IMR-90 (cell line): ENCODE measurements around the gene CACNG8. TPM values are rescaled to one million over a fixed set of nuclear protein-coding genes. Genes with fewer than 3 reads are reported as not detected.

Source experiments
- ATAC-seq: fragments of 200-7000 bp; cut with Tn5 transposase; 2 replicates; pipeline ENCODE4 v1.9.1; 2020; ENCODE audit warnings: low read depth, mild to moderate bottlenecking, moderate library complexity
- BruUV-seq: library from RNA; stranded (reverse); fragments of 400-500 nt; replicated peaks from 2 replicates; lab custom pipeline; 2021; lab: Mats Ljungman, UMichigan
- CTCF ChIA-PET: fragments of 300-600 bp; formaldehyde crosslinking; extraction: SDS; loops from one replicate; lab custom pipeline; 2021; ENCODE audit warnings: antibody characterized with exemption; lab: Yijun Ruan, JAX
- POLR2A ChIA-PET: fragments of 300-600 bp; sonication (Branson Sonifier 250); formaldehyde crosslinking; loops from one replicate; lab custom pipeline; 2022; ENCODE audit warnings: antibody characterized with exemption; ENCODE audit not compliant: unreplicated experiment; lab: Charles Lee
- DNase-seq: peaks from one replicate; pipeline ENCODE4 v3.0.0; 2013
- H2AFZ ChIP-seq: replicated peaks from 2 replicates; pipeline ENCODE3; 2013; ENCODE audit warnings: low read length, mild to moderate bottlenecking; ENCODE audit not compliant: poor library complexity
- H2AK5ac ChIP-seq: 2 replicates; pipeline ENCODE4 v1.6.1; 2013; ENCODE audit warnings: low read depth, low read length, inconsistent platforms
- H2AK9ac ChIP-seq: replicated peaks from 2 replicates; pipeline ENCODE3; 2013; ENCODE audit warnings: mild to moderate bottlenecking, low read depth, low read length, moderate library complexity; ENCODE audit not compliant: poor library complexity
- H2BK120ac ChIP-seq: 2 replicates; pipeline ENCODE4 v1.6.1; 2013; ENCODE audit warnings: low read depth, low read length, inconsistent platforms
- H2BK15ac ChIP-seq: 3 replicates; pipeline ENCODE4 v1.6.1; 2013; ENCODE audit warnings: low read depth, low read length, inconsistent platforms
- H2BK20ac ChIP-seq: 2 replicates; pipeline ENCODE4 v1.6.1; 2013; ENCODE audit warnings: low read depth, mild to moderate bottlenecking, inconsistent platforms, low read length, moderate library complexity
- H2BK5ac ChIP-seq: 2 replicates; pipeline ENCODE4 v1.6.1; 2013; ENCODE audit warnings: mild to moderate bottlenecking, low read depth, low read length, inconsistent platforms; ENCODE audit not compliant: poor library complexity, severe bottlenecking
- H3K14ac ChIP-seq: replicated peaks from 2 replicates; pipeline ENCODE4 v1.6.1; 2013; ENCODE audit warnings: low read depth, low read length, inconsistent platforms
- H3K18ac ChIP-seq: 2 replicates; pipeline ENCODE4 v1.6.1; 2013; ENCODE audit warnings: low read depth, low read length, control low read depth
- H3K23ac ChIP-seq: 2 replicates; pipeline ENCODE4 v1.6.1; 2013; ENCODE audit warnings: low read depth, low read length, inconsistent platforms
- H3K27ac ChIP-seq: 2 replicates; pipeline ENCODE4 v1.5.1; 2013; ENCODE audit warnings: mild to moderate bottlenecking, control low read depth, low read length; ENCODE audit not compliant: insufficient read depth
- H3K27me3 ChIP-seq: 2 replicates; pipeline ENCODE4 v1.6.1; 2013; ENCODE audit warnings: low read length; ENCODE audit not compliant: control insufficient read depth, insufficient read depth
- H3K36me3 ChIP-seq: 2 replicates; pipeline ENCODE4 v1.6.1; 2013; ENCODE audit warnings: low read length, mixed read lengths; ENCODE audit not compliant: control insufficient read depth, insufficient read depth
- H3K4ac ChIP-seq: 2 replicates; pipeline ENCODE4 v1.6.1; 2013; ENCODE audit warnings: low read depth, low read length, inconsistent platforms
- H3K4me1 ChIP-seq: 2 replicates; pipeline ENCODE4 v1.6.1; 2013; ENCODE audit warnings: low read length, mixed read lengths; ENCODE audit not compliant: control insufficient read depth, insufficient read depth
- H3K4me2 ChIP-seq: 2 replicates; pipeline ENCODE4 v1.6.1; 2013; ENCODE audit warnings: low read depth, mild to moderate bottlenecking, control low read depth, low read length, moderate library complexity
- H3K4me3 ChIP-seq: 2 replicates; pipeline ENCODE4 v1.5.1; 2013; ENCODE audit warnings: low read depth, mild to moderate bottlenecking, control low read depth, low read length, moderate library complexity; ENCODE audit not compliant: insufficient read depth
- H3K56ac ChIP-seq: 2 replicates; pipeline ENCODE4 v1.6.1; 2013; ENCODE audit warnings: low read length, inconsistent platforms; ENCODE audit not compliant: insufficient read depth; ENCODE audit errors: extremely low read depth
- H3K79me1 ChIP-seq, 2 experiments: 2 replicates each; pipeline ENCODE4 v1.6.1; 2013; ENCODE audit warnings: low read length in 2 of 2, inconsistent platforms in 1 of 2, low read depth in 1 of 2
- H3K9ac ChIP-seq: 2 replicates; pipeline ENCODE4 v1.6.1; 2013; ENCODE audit warnings: low read depth, low read length, control low read depth
- H3K9me1 ChIP-seq: 2 replicates; pipeline ENCODE4 v1.6.1; 2013; ENCODE audit warnings: low read length, inconsistent platforms; ENCODE audit not compliant: insufficient read depth
- H3K9me3 ChIP-seq: 2 replicates; pipeline ENCODE4 v1.6.1; 2013; ENCODE audit warnings: low read length; ENCODE audit not compliant: control insufficient read depth, insufficient read depth
- H4K20me1 ChIP-seq: 2 replicates; pipeline ENCODE4 v1.6.1; 2013; ENCODE audit warnings: low read length, inconsistent platforms; ENCODE audit not compliant: insufficient read depth
- H4K5ac ChIP-seq: 2 replicates; pipeline ENCODE4 v1.6.1; 2013; ENCODE audit warnings: mild to moderate bottlenecking, low read depth, low read length, control low read depth
- H4K8ac ChIP-seq, 2 experiments: 2 replicates each; pipeline ENCODE4 v1.6.1; 2013; ENCODE audit warnings: low read depth in 2 of 2, low read length in 2 of 2, control low read depth in 1 of 2, inconsistent platforms in 1 of 2
- H4K91ac ChIP-seq: 2 replicates; pipeline ENCODE4 v1.6.1; 2013; ENCODE audit warnings: low read depth, low read length, inconsistent platforms; ENCODE audit not compliant: insufficient read depth
- BHLHE40 ChIP-seq: fragments of 150-350 bp; IDR thresholded peaks from 2 replicates; pipeline ENCODE4 v1.6.1; 2016; ENCODE audit warnings: mild to moderate bottlenecking, low read depth, low read length
- CHD1 ChIP-seq: IDR thresholded peaks from 2 replicates; pipeline ENCODE4 v1.6.1; 2012; ENCODE audit warnings: low read depth, low read length, improper control_type of control experiment
- FOS ChIP-seq: fragments of 150-350 bp; IDR thresholded peaks from 2 replicates; pipeline ENCODE4 v1.6.1; 2016; ENCODE audit warnings: low read depth, low read length
- MAFK ChIP-seq: IDR thresholded peaks from 2 replicates; pipeline ENCODE4 v1.6.1; 2012; ENCODE audit warnings: low read depth, low read length, improper control_type of control experiment
- MAZ ChIP-seq: IDR thresholded peaks from 2 replicates; pipeline ENCODE4 v1.6.1; 2012; ENCODE audit warnings: low read depth, mild to moderate bottlenecking, low read length, improper control_type of control experiment, moderate library complexity, borderline replicate concordance
- MXI1 ChIP-seq: IDR thresholded peaks from 2 replicates; pipeline ENCODE4 v1.6.1; 2012; ENCODE audit warnings: low read depth, mild to moderate bottlenecking, low read length, moderate library complexity, borderline replicate concordance
- NFE2L2 ChIP-seq: fragments of 150-350 bp; IDR thresholded peaks from 2 replicates; pipeline ENCODE4 v1.6.1; 2016; ENCODE audit warnings: low read depth, mild to moderate bottlenecking, low read length
- POLR2A ChIP-seq: IDR thresholded peaks from 2 replicates; pipeline ENCODE4 v1.6.1; 2012; ENCODE audit warnings: mild to moderate bottlenecking, low read depth, low read length
- RAD21 ChIP-seq: IDR thresholded peaks from 2 replicates; pipeline ENCODE4 v1.6.1; 2012; ENCODE audit warnings: low read length, improper control_type of control experiment
- RCOR1 ChIP-seq: IDR thresholded peaks from 2 replicates; pipeline ENCODE4 v1.6.1; 2012; ENCODE audit warnings: mild to moderate bottlenecking, low read length, improper control_type of control experiment; ENCODE audit not compliant: insufficient replicate concordance
- RFX5 ChIP-seq: IDR thresholded peaks from 2 replicates; pipeline ENCODE4 v1.8.0; 2012; ENCODE audit warnings: low read depth, mild to moderate bottlenecking, low read length, moderate library complexity
- SMC3 ChIP-seq: fragments of 150-350 bp; IDR thresholded peaks from 2 replicates; pipeline ENCODE4 v1.6.1; 2016; ENCODE audit warnings: low read depth, mild to moderate bottlenecking, antibody characterized with exemption, low read length, moderate library complexity
- WGBS, 2 experiments: methylation state at CpG; one replicate each; pipeline versions ENCODE4 v1.1.5 to v1.1.7; 2013; ENCODE audit warnings: missing lambda C conversion rate in 2 of 2; ENCODE audit not compliant: insufficient read length in 1 of 2; ENCODE audit errors: extremely low coverage in 2 of 2; 5-methylcytosine and 5-hydroxymethylcytosine counted together
- dilution Hi-C: fragments of 300-500 bp; cut with HindIII; formaldehyde crosslinking; loops from one replicate; pipeline ENCODE4 v1.14.3; 2018; ENCODE audit warnings: low sequenced_read_pairs; ENCODE audit not compliant: unreplicated experiment
- in situ Hi-C: fragments of 300-500 bp; cut with MboI; formaldehyde crosslinking; loops from 3 replicates; pipeline ENCODE4 v1.14.3; 2019; ENCODE audit warnings: low sequenced_read_pairs, inconsistent platforms, mixed read lengths
- intact Hi-C: fragments of 100-400 bp; cut with micrococcal nuclease; formaldehyde crosslinking; loops from 2 replicates; pipeline ENCODE4 v1.10.0; 2022
- polyA plus RNA-seq, 3 experiments: library from polyadenylated mRNA; depleted of rRNA; stranded (reverse); fragments of >200 nt; gene quantifications; 2 replicates each; pipeline ENCODE4 v1.2.3, GENCODE V29; 2012; ENCODE audit warnings: low replicate concordance in 1 of 3
- total RNA-seq: library from RNA; depleted of rRNA; stranded (reverse); fragments of >200 nt; gene quantifications from 2 replicates; pipeline ENCODE4 v1.2.3, GENCODE V29; 2012
- TF ChIP-seq, protein P1 (sequence below): conservative IDR thresholded peaks from 2 replicates; pipeline ENCODE4 v1.5.1; 2012; ENCODE audit warnings: mild to moderate bottlenecking, low read depth, low read length, improper control_type of control experiment
- TF ChIP-seq, protein P2 (sequence below): fragments of 150-350 bp; IDR thresholded peaks from 2 replicates; pipeline ENCODE4 v1.6.1; 2016; ENCODE audit warnings: low read depth, mild to moderate bottlenecking, low read length, moderate library complexity, borderline replicate concordance
- TF ChIP-seq, protein P3 (sequence below): fragments of 150-350 bp; IDR thresholded peaks from 2 replicates; pipeline ENCODE4 v1.6.1; 2017; ENCODE audit warnings: mild to moderate bottlenecking, antibody characterized with exemption, low read length, low read depth

Gene CACNG8
- total and polyA plus RNA-seq, 2 of the 4 experiments (the other 2 are of a cell fraction), result 0.15 TPM; not detected in 1

DNA sequence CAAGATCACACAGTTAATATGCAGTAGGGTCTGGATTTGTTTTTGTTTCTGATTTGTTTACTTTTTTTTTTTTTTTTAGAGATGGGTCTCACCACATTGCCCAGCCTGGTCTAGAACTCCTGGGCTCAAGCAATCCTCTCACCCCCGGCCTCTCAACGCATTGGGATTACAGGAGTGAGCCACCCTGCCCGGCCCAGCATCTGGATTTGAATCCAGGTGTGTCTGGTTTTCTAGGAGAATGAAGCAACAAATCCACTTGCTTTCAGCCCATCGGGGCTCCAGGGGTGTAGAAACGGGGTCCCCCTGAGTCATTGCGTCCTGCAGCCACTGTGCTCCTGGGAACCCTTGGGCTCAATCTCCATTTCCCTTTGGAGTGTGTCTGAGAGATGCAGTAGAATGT, 6.6 kb downstream of the CACNG8 start:
- DNase-seq (no peak), ATAC-seq (no peak)
- Histone ChIP-seq H4K91ac (no peak overlapping the region), H3K79me1 (no peaks in the 10 kb centered on the region), H2AK5ac (no peak overlapping the region), H3K4me3 (no peak overlapping the region), H3K9me3 (no peaks in the 10 kb centered on the region), H3K18ac (no peak overlapping the region), H2BK5ac (no peak overlapping the region), H2AK9ac (no peak overlapping the region), H2BK20ac (no peak overlapping the region), H3K27me3 (peaks cover 16% of the 10 kb centered on the region), H3K4me1 (no peaks in the 10 kb centered on the region), H4K8ac (no peak overlapping the region), H4K20me1 (no peaks in the 10 kb centered on the region), H2BK120ac (no peak overlapping the region), H3K4ac (no peak overlapping the region), H3K36me3 (no peaks in the 10 kb centered on the region), H3K56ac (no peak overlapping the region), H3K27ac (no peak overlapping the region), H3K9me1 (no peaks in the 10 kb centered on the region), H2AFZ (no peak overlapping the region), H3K23ac (no peak overlapping the region), H4K5ac (no peak overlapping the region), H2BK15ac (no peak overlapping the region), H3K4me2 (no peak overlapping the region), H3K9ac (no peak overlapping the region), H3K14ac (no peak overlapping the region)
- intact Hi-C loops, result no loop called here
- dilution Hi-C loops, result no loop called here
- TF ChIP-seq MAZ, result no peak
- TF ChIP-seq POLR2A, result no peak
- no peak for TF ChIP-seq SMC3
- no peak for TF ChIP-seq MXI1
- TF ChIP-seq CHD1, result no peak
- no peak for TF ChIP-seq MAFK
- TF ChIP-seq FOS, result no peak
- no peak for TF ChIP-seq RFX5
- no peak for TF ChIP-seq BHLHE40
- TF ChIP-seq, protein P1, sequence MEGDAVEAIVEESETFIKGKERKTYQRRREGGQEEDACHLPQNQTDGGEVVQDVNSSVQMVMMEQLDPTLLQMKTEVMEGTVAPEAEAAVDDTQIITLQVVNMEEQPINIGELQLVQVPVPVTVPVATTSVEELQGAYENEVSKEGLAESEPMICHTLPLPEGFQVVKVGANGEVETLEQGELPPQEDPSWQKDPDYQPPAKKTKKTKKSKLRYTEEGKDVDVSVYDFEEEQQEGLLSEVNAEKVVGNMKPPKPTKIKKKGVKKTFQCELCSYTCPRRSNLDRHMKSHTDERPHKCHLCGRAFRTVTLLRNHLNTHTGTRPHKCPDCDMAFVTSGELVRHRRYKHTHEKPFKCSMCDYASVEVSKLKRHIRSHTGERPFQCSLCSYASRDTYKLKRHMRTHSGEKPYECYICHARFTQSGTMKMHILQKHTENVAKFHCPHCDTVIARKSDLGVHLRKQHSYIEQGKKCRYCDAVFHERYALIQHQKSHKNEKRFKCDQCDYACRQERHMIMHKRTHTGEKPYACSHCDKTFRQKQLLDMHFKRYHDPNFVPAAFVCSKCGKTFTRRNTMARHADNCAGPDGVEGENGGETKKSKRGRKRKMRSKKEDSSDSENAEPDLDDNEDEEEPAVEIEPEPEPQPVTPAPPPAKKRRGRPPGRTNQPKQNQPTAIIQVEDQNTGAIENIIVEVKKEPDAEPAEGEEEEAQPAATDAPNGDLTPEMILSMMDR, result no peak
- no peak for TF ChIP-seq RAD21
- TF ChIP-seq, protein P2, sequence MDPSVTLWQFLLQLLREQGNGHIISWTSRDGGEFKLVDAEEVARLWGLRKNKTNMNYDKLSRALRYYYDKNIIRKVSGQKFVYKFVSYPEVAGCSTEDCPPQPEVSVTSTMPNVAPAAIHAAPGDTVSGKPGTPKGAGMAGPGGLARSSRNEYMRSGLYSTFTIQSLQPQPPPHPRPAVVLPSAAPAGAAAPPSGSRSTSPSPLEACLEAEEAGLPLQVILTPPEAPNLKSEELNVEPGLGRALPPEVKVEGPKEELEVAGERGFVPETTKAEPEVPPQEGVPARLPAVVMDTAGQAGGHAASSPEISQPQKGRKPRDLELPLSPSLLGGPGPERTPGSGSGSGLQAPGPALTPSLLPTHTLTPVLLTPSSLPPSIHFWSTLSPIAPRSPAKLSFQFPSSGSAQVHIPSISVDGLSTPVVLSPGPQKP, result no peak
- TF ChIP-seq NFE2L2, result no peak
- TF ChIP-seq, protein P3, sequence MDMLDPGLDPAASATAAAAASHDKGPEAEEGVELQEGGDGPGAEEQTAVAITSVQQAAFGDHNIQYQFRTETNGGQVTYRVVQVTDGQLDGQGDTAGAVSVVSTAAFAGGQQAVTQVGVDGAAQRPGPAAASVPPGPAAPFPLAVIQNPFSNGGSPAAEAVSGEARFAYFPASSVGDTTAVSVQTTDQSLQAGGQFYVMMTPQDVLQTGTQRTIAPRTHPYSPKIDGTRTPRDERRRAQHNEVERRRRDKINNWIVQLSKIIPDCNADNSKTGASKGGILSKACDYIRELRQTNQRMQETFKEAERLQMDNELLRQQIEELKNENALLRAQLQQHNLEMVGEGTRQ, result no peak
- TF ChIP-seq RCOR1, result no peak
- 100% methylated on average over 1 of the region's 6 CpGs; no CpG with 5 or more reads in 1 of the 2 experiments for WGBS, 2 experiments
- in situ Hi-C loops, result no loop called here
- POLR2A ChIA-PET, result no interaction called here
- CTCF ChIA-PET, result no interaction called here
- no TSS peak for BruUV-seq
